HG03354 (cell line): ENCODE results near the gene RNF222.
"Not testable (repeated sequence)": the region's sequence is repeated elsewhere in the genome, so short reads cannot be mapped to it uniquely, and the experiment has no call there.

Source experiments
- ATAC-seq: cut with Tn5 transposase; IDR thresholded peaks from one replicate; pipeline ENCODE4 v1.9.1; 2021; ENCODE audit warnings: mild to moderate bottlenecking; ENCODE audit not compliant: unreplicated experiment, poor library complexity, severe bottlenecking

The RNF222 gene

DNA sequence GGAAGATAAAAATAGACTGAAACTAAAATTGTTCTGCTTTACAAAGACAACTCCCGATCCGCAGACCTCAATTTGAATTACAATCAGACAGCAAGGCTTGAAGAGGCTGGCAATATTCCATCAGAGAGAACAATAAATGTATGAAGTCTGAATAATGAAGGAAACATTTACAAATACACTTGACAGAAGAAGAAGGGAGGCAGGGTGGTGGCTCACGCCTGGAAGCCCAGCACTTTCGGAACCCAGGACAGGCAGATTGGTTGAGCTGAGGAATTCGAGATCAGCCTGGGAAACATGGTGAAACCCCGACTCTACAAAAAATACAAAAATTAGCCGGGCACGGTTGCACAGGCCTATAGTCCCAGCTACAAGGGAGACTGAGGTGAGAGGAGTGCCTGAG is 43.4 kb downstream of the RNF222 start:
- ATAC-seq, result no peak

DNA sequence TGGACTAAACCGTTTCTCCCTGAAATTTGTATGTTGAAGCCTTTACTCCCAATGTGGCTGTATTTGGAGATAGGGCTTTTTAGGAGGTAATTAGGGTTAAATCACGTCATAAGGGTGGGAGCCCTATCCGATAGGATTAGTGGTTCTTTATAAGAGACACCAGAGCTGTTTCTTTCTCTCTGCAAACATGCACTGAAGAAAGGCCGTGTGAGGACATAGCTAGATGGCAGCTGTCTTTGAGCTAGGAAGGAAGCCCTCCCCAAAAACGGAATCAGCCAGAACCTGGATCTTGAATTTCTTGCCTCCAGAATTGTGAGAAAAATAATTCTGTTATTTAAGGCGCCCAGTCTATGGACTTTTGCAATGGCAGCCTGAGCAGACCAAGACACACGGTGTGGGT is 43.9 kb downstream of the RNF222 start:
- ATAC-seq, result no peak

DNA sequence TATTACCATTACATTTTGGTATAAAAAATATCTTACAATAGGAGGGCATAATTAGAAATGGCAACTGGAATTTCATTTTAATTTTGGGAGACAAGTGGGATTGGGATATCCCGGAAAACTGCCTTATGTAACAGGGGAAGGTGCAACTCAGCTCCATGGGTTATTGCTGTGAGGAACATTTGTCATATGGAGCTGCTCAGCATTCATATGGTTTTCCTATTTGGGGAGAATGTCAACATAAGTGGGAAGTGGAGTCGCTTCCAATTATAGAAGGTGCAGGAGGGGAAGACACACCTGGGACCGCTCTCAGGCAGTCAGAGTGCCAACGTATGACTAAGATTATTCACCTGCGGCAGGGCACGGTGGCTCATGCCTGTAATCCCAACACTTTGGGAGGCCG is 47.3 kb downstream of the RNF222 start:
- no peak for ATAC-seq

DNA sequence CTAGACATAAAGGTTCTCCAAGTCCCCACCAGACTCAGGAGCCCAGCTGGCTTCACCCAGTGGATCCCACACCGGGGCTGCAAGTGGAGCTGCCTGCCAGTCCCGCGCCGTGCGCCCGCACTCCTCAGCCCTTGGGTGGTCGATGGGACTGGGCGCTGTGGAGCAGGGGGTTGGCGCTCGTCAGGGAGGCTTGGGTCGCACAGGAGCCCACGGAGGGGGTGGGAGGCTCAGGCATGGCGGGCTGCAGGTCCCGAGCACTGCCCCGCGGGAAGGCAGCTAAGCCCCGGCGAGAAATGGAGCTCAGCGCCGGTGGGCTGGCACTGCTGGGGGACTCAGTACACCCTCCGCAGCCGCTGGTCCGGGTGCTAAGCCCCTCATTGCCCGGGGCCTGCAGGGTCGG is 50.6 kb downstream of the RNF222 start:
- ATAC-seq, result not testable (repeated sequence)

DNA sequence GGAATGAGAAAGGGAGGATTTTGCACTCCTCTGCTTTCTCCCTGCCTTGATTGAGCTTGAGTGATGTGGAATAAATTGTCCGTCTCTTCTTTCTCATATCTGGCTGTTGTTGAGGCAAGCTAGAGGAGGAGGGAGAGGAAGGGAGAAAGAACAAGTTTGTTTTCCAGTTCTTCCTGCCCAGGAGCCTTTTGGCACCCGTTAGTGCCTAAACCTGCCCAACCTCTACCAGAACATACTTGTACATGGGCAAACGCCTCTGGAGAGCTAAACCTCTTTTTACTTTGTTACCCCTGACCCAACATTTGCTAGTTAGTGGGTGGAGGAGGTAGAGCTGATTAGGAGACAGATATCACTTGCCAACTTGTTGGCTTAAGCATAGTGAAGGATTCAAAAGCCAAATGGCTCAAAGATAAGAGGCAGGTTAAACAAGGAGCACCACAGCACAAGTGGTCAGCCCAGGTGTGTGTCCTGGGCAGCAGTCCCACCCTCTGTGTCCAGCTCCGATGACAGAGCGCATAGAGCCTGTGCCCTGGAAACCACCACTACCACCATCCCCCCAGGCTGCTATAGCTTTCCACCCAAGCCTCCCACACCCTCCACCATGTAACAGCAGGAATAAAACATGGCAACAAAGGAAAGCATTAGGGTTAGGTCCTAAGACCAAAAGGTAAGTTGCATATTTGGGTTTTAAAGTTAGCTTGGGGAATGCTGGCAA is 51.5 kb downstream of the RNF222 start:
- ATAC-seq, result no peak

DNA sequence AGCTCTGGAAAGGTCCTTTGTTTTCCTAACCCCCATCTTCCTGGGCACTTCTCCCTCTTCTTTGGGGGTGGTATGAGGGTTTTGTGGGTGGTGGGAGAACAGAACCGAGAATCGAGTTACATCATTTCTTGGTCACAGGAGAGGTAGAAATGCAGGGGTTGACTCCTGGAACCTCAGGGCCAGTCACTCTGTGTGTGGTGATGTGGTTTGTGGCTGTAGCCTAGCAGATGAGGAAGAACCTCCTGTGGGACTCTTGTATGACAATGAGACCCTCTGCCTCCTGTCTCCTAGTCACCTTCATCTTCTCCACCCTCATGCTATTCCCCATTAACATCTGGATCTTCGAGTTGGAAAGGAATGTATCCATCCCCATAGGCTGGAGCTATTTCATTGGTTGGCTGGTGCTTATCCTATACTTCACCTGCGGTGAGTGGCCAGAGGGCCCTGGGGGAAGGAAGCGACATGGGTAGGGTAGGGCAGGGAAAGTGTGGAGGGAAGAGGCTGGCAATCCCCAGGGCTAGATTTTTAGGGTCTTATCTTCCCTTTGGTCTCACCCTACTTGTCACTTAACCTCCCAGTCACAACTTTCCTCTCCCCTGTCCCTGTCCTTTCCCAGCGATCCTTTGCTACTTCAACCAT is 52.5 kb downstream of the RNF222 start:
- no peak for ATAC-seq

DNA sequence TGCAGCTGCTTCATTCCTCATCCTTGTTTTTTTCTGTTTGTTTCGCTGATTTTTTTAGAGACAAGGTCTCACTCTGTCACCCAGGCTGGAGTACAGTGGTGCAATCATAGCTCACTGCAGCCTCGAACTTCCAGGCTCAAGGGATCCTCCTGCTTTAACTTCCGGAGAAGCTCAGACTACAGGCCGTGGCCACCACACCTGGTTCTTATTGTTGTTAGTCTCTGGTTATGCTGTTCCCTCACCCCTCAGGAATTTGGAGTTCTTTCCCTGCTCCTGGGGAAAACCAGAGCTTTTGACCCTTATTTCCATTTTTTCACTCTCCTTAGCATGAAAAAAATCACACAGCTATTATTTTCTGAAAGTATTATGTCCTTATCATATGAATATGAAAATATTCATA is 56.2 kb downstream of the RNF222 start:
- no peak for ATAC-seq
